SHP77 (cell line): Measurements from ENCODE around the gene ZBED2.

Experiments used
- DNase-seq, 2 experiments: peaks; one replicate each; lab custom pipeline; 2025; lab: John Stamatoyannopoulos, UW

ZBED2 gene

GRCh38 chr3:111603679-111604078 is 8.5 kb upstream of the ZBED2 start:
- no peak for DNase-seq

GRCh38 chr3:111601810-111602209 is 6.7 kb upstream of the ZBED2 start:
- no peak for DNase-seq

DNA sequence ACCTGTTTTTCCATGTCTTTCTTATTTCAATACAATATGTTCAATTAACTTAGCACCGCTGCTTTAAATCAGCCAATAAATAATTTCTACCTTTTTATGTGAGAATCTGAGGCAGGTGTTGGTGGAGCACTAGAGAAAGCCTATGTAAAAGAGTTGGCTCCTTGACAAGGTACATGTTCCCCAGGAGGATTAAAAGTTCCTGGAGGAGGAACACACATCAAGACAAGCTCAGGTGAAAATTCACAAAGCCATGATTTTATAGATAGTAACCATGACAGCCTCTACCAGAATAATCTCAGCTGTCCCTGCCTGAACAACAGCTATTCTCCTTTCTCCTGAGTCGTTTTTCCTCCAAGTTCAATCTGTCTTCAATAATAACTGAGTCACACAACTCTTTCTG is 3.4 kb upstream of the ZBED2 start:
- no peak for DNase-seq

GRCh38 chr3:111598139-111598538 is 3.0 kb upstream of the ZBED2 start:
- no peak for DNase-seq

DNA sequence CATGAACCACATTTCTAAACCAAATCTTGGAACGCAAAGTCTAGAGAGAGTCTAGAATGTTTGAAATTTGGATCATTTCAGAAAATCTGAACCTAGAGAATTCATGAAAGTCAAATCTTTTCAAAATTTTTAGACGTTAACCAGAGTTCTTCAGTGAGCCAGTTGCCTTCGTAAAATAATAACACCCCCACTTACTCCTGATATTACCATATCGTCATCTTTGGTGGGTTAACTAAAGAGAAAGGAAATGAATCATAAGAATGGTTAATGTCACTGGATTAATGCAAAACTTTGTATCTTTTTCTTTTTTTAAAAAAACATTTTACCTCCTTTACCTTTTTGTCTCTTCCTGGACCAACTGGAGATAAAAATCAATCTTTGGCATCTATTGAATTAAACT is 1.2 kb upstream of the ZBED2 start:
- DNase-seq: no peak

DNA sequence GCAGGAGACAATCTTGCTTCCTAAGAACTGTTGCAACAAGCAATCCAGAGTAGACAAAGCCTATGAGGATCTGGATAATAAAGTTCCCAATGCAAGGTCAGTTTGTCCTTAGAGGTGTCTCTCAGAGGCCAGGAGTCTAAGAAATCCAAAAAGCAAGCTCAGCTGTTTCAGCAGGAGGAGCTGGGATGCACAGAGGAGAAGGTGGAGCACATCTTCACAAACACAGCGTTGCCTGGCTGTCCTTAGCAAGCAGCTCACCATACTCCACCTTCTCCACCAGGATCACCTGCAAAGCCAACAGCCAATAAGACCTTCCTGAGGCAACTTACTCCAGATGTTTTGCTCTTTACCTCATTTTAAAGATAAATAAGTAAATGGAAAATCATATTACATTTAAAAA is 365 bp downstream of the ZBED2 start:
- no peak for DNase-seq

DNA sequence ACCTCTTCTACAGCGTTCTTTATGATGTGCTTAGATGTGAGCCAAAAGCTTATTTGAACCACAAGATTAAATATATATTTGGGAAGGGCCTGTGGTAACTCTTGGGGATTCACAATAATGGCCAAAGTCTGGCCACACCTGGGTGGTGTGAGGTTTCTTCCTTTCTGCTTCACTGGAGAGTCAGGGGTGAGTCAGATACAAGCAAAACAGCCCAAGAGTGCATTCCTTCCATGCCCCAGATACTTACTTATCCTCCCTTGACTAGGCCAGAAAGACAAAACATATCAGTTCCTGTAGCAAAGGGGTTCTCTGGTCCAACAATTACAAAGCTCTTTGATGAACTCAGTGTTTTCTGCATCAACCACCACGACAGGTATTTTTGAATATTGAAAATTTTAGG is 941 bp downstream of the ZBED2 start:
- no peak for DNase-seq

DNA sequence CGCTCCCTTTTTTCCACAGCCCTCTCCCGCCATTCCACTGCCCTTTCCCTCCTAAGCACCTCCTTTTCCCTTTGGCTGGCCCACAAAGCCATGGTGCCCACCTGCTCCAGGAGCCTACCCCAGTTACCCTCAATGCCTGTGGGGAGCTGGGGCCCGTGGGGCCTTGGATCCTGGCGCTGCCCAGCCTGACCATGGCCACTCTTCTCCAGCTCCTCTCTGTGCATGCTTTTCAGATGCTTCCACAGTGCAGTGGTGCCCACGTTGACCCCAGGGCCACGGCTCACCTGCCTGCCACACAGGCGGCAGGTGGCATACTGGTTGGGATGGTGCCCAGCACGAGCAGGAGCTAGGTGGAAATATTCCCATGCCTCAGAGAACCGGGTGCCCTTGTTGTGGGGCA is 1.5 kb downstream of the ZBED2 start:
- DNase-seq: no peak

GRCh38 chr3:111592936-111593335 is 2.2 kb downstream of the ZBED2 start:
- no peak for DNase-seq

GRCh38 chr3:111592143-111592542 is 3.0 kb downstream of the ZBED2 start:
- DNase-seq: no peak

GRCh38 chr3:111591555-111591954 is 3.6 kb downstream of the ZBED2 start:
- no peak for DNase-seq

DNA sequence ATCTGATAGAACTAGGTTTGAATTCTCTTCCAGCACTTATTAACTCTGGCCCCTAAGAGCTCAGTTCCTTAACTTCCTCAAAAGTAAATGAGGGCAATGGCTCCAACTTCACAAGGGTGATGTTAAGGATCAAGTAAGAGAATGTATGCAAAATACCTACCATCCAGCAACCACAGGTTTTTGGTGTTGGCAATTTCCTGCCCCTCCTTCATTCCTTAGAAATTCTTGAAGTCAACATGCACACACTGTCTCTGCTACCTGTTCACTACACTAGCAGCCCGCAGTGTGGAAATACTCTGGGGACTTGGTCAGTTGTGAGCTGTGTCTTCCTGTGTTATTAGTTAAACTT is 5.0 kb downstream of the ZBED2 start:
- no peak for DNase-seq

DNA sequence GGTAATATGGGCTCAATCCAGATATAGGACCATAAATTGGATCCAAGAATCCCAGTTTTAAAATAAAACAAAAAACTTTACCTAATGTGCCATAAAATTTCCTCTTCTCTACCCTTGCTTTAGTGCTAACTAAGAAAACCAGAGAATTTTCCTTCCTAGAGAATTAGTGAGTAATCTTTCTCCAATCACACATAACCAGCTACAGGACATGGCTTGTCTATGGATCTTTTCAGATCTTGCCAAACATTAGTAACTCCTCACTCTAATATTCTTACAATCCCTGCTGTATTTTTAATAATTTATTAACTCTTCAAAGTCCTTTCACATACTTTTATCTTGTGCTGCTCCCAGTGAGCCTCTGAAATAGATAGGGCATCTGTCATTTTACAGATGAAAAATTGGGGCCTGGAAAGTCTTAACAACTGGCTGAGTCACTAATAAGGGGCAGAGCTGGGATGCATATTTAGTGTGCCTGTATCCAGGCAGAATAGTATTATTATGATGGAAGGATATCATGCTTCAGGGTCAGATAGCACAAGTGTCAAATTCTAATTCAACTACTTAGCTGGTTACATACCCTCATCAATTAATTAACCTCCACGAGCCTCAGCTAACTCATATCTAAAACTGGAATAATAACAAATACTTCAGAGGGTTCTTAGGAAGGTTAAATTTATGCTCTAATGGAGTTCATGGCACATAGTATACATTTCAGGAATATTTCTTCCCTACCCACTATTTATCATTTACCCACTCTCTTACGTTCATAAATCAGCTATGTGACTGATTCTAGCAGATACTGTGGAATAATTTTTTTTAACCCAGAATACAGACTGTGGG is 5.6 kb downstream of the ZBED2 start:
- no peak for DNase-seq

DNA sequence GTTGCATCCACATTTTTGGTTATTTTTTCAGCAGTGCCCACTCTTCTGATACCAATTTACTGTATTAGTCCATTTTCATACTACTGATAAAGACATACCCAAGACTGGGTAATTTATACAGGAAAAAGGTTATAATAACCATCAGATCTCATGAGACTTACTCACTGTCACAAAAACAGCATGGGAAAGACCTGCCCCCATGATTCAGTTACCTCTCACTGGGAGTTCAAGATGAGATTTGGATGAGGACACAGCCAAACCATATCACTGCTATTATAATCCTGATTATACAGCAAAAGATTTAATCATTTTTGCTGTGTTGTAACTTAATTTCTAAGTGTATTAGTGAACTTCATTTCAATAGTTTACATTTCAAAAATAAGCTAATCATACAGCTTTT is 6.6 kb downstream of the ZBED2 start:
- DNase-seq: no peak

- DNase-seq: no peak
Observed at GRCh38 chr3:111585217-111585616, 9.9 kb downstream of the ZBED2 start.

- DNase-seq: no peak
Observed at GRCh38 chr3:111584744-111585143, 10.4 kb downstream of the ZBED2 start.

GRCh38 chr3:111582120-111582474 is 13.0 kb downstream of the ZBED2 start:
- DNase-seq: no peak

GRCh38 chr3:111581403-111582119 is 13.6 kb downstream of the ZBED2 start:
- DNase-seq: no peak

DNA sequence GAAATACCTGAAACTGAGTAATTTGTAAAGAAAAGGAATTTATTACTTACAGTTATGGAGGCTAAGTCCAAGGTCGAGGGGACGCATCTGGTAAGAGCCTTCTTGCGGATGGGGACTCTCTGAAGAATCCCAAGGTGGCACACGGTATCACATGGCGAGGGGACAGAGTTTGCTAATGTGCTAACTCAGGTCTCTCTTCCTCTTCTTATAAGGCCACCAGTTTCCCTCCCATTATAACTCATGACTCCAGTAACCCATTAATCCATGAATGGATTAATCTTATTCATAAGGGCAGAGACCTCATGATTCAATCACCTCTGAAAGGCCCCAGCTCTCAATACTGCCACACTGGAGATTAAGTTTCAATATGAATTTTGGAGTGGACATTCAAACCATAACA is 15.7 kb downstream of the ZBED2 start:
- no peak for DNase-seq

- no peak for DNase-seq
Observed at GRCh38 chr3:111578867-111579266, 16.3 kb downstream of the ZBED2 start.

DNA sequence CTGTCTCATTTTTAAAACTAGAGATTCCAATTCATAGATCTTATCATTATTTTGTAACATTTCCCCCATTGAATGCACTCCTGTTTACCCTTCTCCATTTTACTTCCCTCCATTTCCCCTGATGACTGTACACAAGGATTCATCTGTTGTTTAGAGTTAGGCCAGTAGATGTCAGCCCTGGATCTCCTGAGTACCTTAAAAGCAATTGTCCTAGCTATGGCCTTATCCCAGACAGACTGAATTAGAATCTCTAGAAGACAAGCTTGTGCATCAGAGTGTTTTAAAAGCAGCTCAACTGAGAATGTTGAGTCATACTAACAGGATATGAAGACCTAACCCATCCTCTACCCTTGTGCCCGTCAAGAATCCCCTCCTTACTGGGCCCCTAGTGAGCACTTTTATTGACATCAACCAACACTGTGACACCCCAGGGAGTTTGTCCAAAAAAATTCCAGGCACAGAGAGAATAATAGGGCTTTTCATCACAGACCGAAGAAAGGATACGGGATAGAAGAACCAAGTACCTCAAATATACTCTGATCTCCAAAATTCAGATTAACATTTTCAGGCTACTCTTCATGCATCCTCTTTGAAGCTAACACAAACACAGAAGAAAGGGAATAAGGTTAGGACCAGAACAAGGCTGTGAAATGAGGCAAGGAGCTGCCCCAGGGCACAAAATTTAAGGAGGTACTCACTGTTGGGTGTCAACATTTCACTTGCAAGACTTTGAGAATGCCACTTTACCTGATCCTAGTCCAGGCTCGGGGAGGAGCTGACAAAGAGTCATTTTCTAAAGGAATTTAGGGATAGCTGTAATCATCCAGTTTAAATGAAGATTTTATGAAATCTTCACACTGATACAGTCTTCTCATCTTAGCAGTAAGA is 17.1 kb downstream of the ZBED2 start:
- DNase-seq: peak; percentile 8 to 25

DNA sequence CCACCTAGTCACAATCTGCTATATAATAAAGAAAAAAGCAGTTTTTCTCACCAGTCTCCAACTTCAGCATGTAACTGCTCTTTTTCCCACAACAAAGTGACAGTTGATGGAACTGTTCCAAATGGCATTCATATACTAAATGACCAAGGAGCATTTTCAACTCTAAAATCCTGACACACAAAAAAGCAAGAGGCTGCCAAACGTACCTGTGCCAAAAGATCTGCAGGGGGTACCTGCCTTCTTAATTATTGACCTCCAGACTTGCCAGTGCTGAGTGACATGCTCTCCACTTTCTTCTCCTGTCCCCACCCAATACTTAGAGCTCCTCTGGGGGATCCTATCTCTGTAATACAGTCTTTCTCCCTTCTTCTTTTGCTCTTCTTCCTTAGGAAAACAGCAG is 18.0 kb downstream of the ZBED2 start:
- no peak for DNase-seq
